Panc1 (cell line): ENCODE results near the gene PUS3.
A peak's percentile ranks its signal among the peaks of the same experiment; 100 is the strongest.

Experiments
- CTCF ChIP-seq: fragments of 450-650 bp; IDR thresholded peaks from 2 replicates; pipeline ENCODE4 v1.5.1; 2017; ENCODE audit warnings: mild to moderate bottlenecking
- POLR2AphosphoS5 ChIP-seq: IDR thresholded peaks from 2 replicates; pipeline ENCODE4 v1.6.1; 2012; ENCODE audit warnings: mild to moderate bottlenecking, low read depth, low read length, moderate library complexity

GRCh38 chr11:125901872-125902271 is 1.1 kb downstream of the PUS3 start:
- TF ChIP-seq CTCF: no peak
- peak; percentile 36; the same call in 1 of the 2 replicates for TF ChIP-seq POLR2AphosphoS5
